Activated B cell treated with CpG ODN at 0.5 μM for 24 hours (primary cell): Measurements from ENCODE around the gene KRT86. TPM values are rescaled to one million over a fixed set of nuclear protein-coding genes. Genes with fewer than 3 reads are reported as not detected.

Experiments
- ATAC-seq: fragments of 200-7000 bp; cut with Tn5 transposase; one replicate; pipeline ENCODE4 v1.10.0; 2021; ENCODE audit warnings: low read depth, mild to moderate bottlenecking, moderate library complexity
- CTCF ChIA-PET: fragments of 350-600 bp; sonication (Branson Sonifier 250); formaldehyde crosslinking; loops from one replicate; lab custom pipeline; 2021; ENCODE audit warnings: antibody characterized with exemption; lab: Charles Lee
- POLR2A ChIA-PET: fragments of 350-600 bp; sonication (Branson Sonifier 250); formaldehyde crosslinking; loops from one replicate; lab custom pipeline; 2021; ENCODE audit warnings: antibody characterized with exemption; lab: Charles Lee
- DNase-seq: peaks from one replicate; pipeline ENCODE4 v3.0.0; 2022
- H3K27ac Mint-ChIP-seq: one replicate; pipeline ENCODE4 v1.8.0; 2020; ENCODE audit warnings: mixed read lengths
- H3K27me3 Mint-ChIP-seq: one replicate; pipeline ENCODE4 v1.8.0; 2021; ENCODE audit warnings: mixed read lengths
- H3K36me3 Mint-ChIP-seq: one replicate; pipeline ENCODE4 v1.8.0; 2021; ENCODE audit warnings: low read depth, mixed read lengths
- H3K4me1 Mint-ChIP-seq: one replicate; pipeline ENCODE4 v1.8.0; 2021; ENCODE audit warnings: mixed read lengths
- H3K4me3 Mint-ChIP-seq: one replicate; pipeline ENCODE4 v1.8.0; 2020; ENCODE audit warnings: mild to moderate bottlenecking, mixed read lengths
- H3K9me3 Mint-ChIP-seq: one replicate; pipeline ENCODE4 v1.8.0; 2020; ENCODE audit warnings: mixed read lengths
- CTCF ChIP-seq: fragments of 200-600 bp; IDR thresholded peaks from one replicate; pipeline ENCODE4 v1.8.0; 2022; ENCODE audit warnings: antibody characterized with exemption, mild to moderate bottlenecking
- intact Hi-C: fragments of 100-400 bp; cut with micrococcal nuclease; formaldehyde crosslinking; loops from one replicate; pipeline ENCODE4 v1.15.1; 2024
- total RNA-seq: library from RNA; stranded (reverse); gene quantifications from 2 replicates; pipeline ENCODE4 v1.2.3, GENCODE V29; 2022

KRT86 gene
- total RNA-seq, 1 donor from 2014 or later, result not detected

DNA sequence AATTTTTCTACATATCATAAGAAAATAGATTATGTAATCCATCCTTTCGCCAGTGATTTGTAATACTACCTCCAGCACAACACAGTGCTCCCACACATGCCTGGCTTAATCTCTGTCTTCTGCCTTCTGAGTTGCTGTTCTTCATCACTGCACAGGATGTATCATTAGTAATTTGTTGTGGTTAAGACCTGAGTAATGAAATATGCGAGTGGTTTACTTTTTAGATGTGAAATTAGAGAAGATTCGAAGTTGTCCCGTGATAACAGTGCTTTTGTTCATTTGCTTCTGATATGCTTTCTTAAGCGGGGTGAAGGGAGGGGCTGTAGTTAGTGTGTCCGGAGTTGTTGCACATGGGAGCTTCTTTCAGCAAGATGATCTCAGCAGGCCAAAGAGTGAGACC lies 74.8 kb downstream of the KRT86 start:
- peaks cover 6% of the 10 kb centered on the region for H3K4me1 Mint-ChIP-seq

DNA sequence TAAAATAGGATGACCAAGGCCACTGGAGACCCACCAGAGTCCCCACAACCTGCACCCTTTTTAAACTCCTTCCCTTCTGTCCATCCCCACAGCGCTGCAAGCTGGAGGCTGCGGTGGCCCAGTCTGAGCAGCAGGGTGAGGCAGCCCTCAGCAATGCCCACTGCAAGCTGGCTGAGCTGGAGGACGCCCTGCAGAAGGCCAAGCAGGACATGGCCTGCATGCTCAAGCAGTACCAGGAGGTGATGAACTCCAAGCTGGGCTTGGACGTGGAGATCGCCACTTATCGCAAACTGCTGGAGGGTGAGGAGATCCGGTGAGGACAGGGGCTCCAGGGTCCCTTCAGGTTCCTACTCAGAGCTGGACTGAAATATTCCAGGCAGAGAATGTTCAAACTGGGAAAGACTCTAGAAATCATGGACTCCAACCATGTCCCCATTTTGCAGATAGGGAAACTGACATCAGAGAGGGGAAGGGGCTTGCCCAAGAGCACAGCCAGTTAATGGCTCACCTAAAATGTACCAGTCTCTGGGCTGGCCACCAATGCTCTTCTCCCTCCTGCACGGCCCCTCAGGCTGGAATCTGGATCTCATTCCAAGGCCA lies 75.7 kb downstream of the KRT86 start:
- intact Hi-C loops, result no loop called here
- no peak for DNase-seq
- Mint-ChIP-seq H3K27ac (no peak overlapping the region), H3K9me3 (no peaks in the 10 kb centered on the region), H3K4me3 (no peak overlapping the region), H3K36me3 (no peaks in the 10 kb centered on the region), H3K27me3 (peaks cover 2% of the 10 kb centered on the region), H3K4me1 (peaks cover 7% of the 10 kb centered on the region)
- ATAC-seq, result no peak
- no peak for TF ChIP-seq CTCF
- CTCF ChIA-PET, result interaction anchor here (1.8 kb wide), 1 partner anchor 23 kb away, joined by 5 read pairs; no protein-coding TSS in a partner anchor
- POLR2A ChIA-PET, result no interaction called here

More for the DNA sequence above, 74.8 kb downstream of the KRT86 start:
- ChIA-PET POLR2A (no interaction called here), CTCF (no interaction called here)
- intact Hi-C loops, result no loop called here
- ATAC-seq (no peak), DNase-seq (no peak)
- Mint-ChIP-seq H3K4me3 (no peak overlapping the region), H3K36me3 (no peaks in the 10 kb centered on the region), H3K9me3 (no peaks in the 10 kb centered on the region), H3K27ac (no peak overlapping the region), H3K27me3 (peaks cover 1% of the 10 kb centered on the region)
- no peak for TF ChIP-seq CTCF

DNA sequence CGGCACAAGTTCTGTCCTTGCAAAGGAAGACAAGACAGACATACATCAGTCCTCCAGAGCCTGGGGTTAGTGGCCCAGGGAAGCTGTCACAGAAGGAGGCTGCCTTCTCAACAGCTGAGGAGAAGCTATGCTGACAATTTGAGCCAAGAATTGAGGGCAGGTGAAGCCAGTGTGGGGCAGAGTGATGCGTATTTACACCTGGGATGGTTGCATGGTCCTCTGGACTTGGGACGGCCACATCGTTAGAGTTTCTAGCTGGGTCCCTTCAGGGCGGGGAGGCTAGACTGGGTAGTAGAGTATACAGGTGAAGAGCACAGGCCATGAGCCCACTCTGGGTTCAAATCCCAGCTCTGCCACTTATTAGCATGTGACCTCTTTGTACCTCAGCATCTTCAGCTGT lies 76.3 kb downstream of the KRT86 start:
- ChIA-PET CTCF (interaction anchor here (1.8 kb wide), 1 partner anchor 24 kb away, joined by 5 read pairs; no protein-coding TSS in a partner anchor), POLR2A (interaction anchor here (0.7 kb wide), 1 partner anchor 1277 kb away, joined by 3 read pairs; no protein-coding TSS in a partner anchor)
- peaks cover 7% of the 10 kb centered on the region for H3K4me1 Mint-ChIP-seq
- no peaks in the 10 kb centered on the region for H3K36me3 Mint-ChIP-seq
- H3K27ac Mint-ChIP-seq, result no peak overlapping the region
- no peak overlapping the region for H3K4me3 Mint-ChIP-seq
- TF ChIP-seq CTCF, result no peak
- H3K27me3 Mint-ChIP-seq, result peaks cover 2% of the 10 kb centered on the region
- no peak for DNase-seq
- no peaks in the 10 kb centered on the region for H3K9me3 Mint-ChIP-seq
- no peak for ATAC-seq
- intact Hi-C loops, result no loop called here

DNA sequence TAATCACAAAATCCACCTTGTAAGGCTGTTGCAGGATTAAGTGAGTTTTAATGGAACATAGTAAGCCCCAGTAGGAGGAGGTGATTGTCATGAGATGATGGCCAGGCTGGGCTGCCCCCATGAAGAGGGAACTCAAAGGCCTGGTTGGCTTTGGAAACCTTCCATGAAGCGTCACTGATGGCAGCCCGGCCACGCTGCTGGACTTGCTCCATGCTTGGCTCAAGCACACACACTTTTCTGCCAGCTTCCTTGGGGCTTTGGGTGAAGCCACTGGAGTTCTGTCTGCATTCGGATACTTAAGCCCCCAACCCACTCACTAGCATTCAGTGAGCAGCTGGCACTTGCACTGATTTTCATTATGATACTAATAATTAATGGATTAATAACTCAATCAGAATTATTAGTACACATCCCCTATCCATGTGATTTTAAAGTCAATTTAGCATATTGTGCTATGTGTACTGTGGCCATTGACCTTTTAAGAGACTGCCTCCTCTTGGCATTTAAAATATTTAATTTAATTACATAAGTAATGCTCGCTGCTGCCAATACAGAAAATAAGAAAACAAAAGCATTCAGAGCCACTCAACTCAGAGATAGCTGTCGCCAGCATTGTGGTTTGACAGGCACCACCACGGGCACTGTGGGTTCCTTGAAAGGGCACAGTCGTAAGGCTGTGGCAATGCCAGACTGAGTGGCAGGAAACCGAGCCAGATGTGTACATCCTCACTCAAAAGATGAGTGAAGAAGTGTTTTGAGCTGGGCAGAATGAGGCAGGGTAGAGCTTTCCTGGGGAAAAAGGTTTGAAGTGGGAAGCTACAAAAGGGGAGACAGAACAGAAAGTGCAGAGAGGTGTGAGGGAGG lies 77.0 kb downstream of the KRT86 start:
- Mint-ChIP-seq H3K4me1 (peaks cover 7% of the 10 kb centered on the region), H3K36me3 (no peaks in the 10 kb centered on the region), H3K4me3 (no peak overlapping the region), H3K27ac (no peak overlapping the region), H3K9me3 (no peaks in the 10 kb centered on the region), H3K27me3 (peaks cover 2% of the 10 kb centered on the region)
- intact Hi-C loops, result no loop called here
- ATAC-seq, result no peak
- CTCF ChIA-PET, result interaction anchor here (1.8 kb wide), 1 partner anchor 24 kb away, joined by 5 read pairs; no protein-coding TSS in a partner anchor
- DNase-seq, result no peak
- POLR2A ChIA-PET, result interaction anchor here (0.7 kb wide), 1 partner anchor 1277 kb away, joined by 3 read pairs; no protein-coding TSS in a partner anchor
- no peak for TF ChIP-seq CTCF

- DNase-seq, result no peak
- no peak overlapping the region for H3K4me3 Mint-ChIP-seq
- no peak for TF ChIP-seq CTCF
- H3K36me3 Mint-ChIP-seq, result no peaks in the 10 kb centered on the region
- intact Hi-C loops, result no loop called here
- ChIA-PET POLR2A (no interaction called here), CTCF (no interaction called here)
- H3K9me3 Mint-ChIP-seq, result no peaks in the 10 kb centered on the region
- H3K4me1 Mint-ChIP-seq, result peaks cover 13% of the 10 kb centered on the region
- peaks cover 2% of the 10 kb centered on the region for H3K27me3 Mint-ChIP-seq
- no peak overlapping the region for H3K27ac Mint-ChIP-seq
- ATAC-seq, result no peak
These were observed 78.5 kb downstream of the KRT86 start for GRCh38 chr12:52352951-52353350.
